ENCODE results near the gene ARRDC4.

The ARRDC4 gene

DNA sequence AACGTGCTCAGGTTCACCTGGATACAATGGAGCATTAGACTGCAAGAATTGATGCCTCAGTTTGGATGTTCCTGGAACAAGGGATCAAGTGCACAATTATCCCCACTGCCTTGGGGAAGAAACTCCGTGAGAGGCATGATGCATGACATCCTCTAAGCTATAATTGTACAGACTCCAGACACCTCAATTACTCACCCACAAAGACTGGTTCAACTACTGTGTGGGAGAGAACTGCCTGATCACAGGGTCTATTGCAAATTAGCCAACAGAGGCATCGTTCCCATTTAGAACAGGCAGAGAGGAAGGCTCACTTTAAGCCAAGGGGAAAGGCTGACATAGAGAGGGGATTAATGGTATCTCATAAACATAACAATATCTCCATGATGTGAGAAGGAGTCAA is 43.5 kb downstream of the ARRDC4 start:
- WGBS, result 54% methylated on average over 2 of the region's 3 CpGs
- no peak overlapping the region for H2BK15ac ChIP-seq (ENCODE audit: low read depth, poor library complexity, severe bottlenecking)
- H3K36me3 ChIP-seq (ENCODE audit: control insufficient read depth in 1 of 2, insufficient read depth in 2 of 2, low read depth in 1 of 2, low read length in 2 of 2), result no peaks in the 10 kb centered on the region
- H2AK5ac ChIP-seq (ENCODE audit: low read length, severe bottlenecking), result no peak overlapping the region
- no peak overlapping the region for H3K23ac ChIP-seq (ENCODE audit: low read length in 2 of 2)
- no peak overlapping the region for H2AFZ ChIP-seq (ENCODE audit: low read depth, low read length)
- H3K27me3 ChIP-seq (ENCODE audit: control insufficient read depth in 1 of 2, insufficient read depth in 1 of 2, low read length in 2 of 2), result no peaks in the 10 kb centered on the region
- H2BK5ac ChIP-seq (ENCODE audit: low read depth, low read length, poor library complexity, severe bottlenecking), result no peak overlapping the region
- no peak for DNase-seq
- H4K91ac ChIP-seq (ENCODE audit: low read length), result no peak overlapping the region
- no peak overlapping the region for H3K18ac ChIP-seq (ENCODE audit: low read depth in 1 of 2, low read length in 2 of 2)
- H3K9ac ChIP-seq (ENCODE audit: low read length), result no peak overlapping the region
- H3K27ac ChIP-seq (ENCODE audit: low read length, poor library complexity, severe bottlenecking), result no peak overlapping the region
- H2BK120ac ChIP-seq (ENCODE audit: low read depth, low read length), result no peak overlapping the region
- no peak overlapping the region for H4K8ac ChIP-seq (ENCODE audit: low read length)
- no peak overlapping the region for H3K4me3 ChIP-seq (ENCODE audit: insufficient read depth in 1 of 2, low read depth in 1 of 2, low read length in 2 of 2)
- no peak overlapping the region for H3K4ac ChIP-seq (ENCODE audit: low read depth in 1 of 2, low read length in 2 of 2)
- no peaks in the 10 kb centered on the region for H3K79me1 ChIP-seq (replicated peaks; ENCODE audit: low read length, poor library complexity, severe bottlenecking)
- no peaks in the 10 kb centered on the region for H3K9me3 ChIP-seq (ENCODE audit: control insufficient read depth, low read length)
- H3K4me2 ChIP-seq (ENCODE audit: low read length, poor library complexity, severe bottlenecking), result no peak overlapping the region
- H3K4me1 ChIP-seq (ENCODE audit: control insufficient read depth, insufficient read depth, low read depth, low read length), result no peaks in the 10 kb centered on the region
- no peak overlapping the region for H3K14ac ChIP-seq (ENCODE audit: low read length in 2 of 2)
- no peak overlapping the region for H2BK12ac ChIP-seq (ENCODE audit: low read length in 2 of 2)

DNA sequence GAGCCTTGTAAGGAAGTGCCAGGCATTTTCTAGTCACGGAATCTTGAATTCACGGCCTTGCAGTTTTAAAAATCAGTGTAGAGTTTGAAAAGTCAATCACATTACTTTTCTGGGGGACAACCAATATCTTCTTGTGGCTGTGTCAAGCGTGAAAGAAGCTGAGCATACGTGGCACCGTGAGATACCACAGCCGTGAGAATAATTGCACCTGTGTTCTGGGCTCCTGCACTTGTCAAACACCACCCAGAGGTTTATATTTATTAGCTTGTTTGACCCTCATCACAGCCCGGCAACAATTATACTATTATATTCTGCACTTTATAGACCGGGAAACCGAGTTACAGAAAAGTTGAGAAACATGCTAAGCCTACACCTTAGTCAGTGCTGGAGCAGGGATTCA is 45.2 kb downstream of the ARRDC4 start:
- no peaks in the 10 kb centered on the region for H3K36me3 ChIP-seq (ENCODE audit: control insufficient read depth in 1 of 2, insufficient read depth in 2 of 2, low read depth in 1 of 2, low read length in 2 of 2)
- H3K18ac ChIP-seq (ENCODE audit: low read depth in 1 of 2, low read length in 2 of 2), result no peak overlapping the region
- H3K4me3 ChIP-seq (ENCODE audit: insufficient read depth in 1 of 2, low read depth in 1 of 2, low read length in 2 of 2), result no peak overlapping the region
- H3K4ac ChIP-seq (ENCODE audit: low read depth in 1 of 2, low read length in 2 of 2), result no peak overlapping the region
- H2BK120ac ChIP-seq (ENCODE audit: low read depth, low read length), result no peak overlapping the region
- no peaks in the 10 kb centered on the region for H3K9me3 ChIP-seq (ENCODE audit: control insufficient read depth, low read length)
- no peak overlapping the region for H3K23ac ChIP-seq (ENCODE audit: low read length in 2 of 2)
- H2BK5ac ChIP-seq (ENCODE audit: low read depth, low read length, poor library complexity, severe bottlenecking), result no peak overlapping the region
- H2BK12ac ChIP-seq (ENCODE audit: low read length in 2 of 2), result no peak overlapping the region
- no peak overlapping the region for H2AK5ac ChIP-seq (ENCODE audit: low read length, severe bottlenecking)
- H2BK15ac ChIP-seq (ENCODE audit: low read depth, poor library complexity, severe bottlenecking), result no peak overlapping the region
- H2AFZ ChIP-seq (ENCODE audit: low read depth, low read length), result no peak overlapping the region
- WGBS, result 66% methylated on average over 8 of the region's 9 CpGs
- H3K14ac ChIP-seq (ENCODE audit: low read length in 2 of 2), result no peak overlapping the region
- H3K79me1 ChIP-seq (replicated peaks; ENCODE audit: low read length, poor library complexity, severe bottlenecking), result no peaks in the 10 kb centered on the region
- H3K4me1 ChIP-seq (ENCODE audit: control insufficient read depth, insufficient read depth, low read depth, low read length), result no peaks in the 10 kb centered on the region
- no peak overlapping the region for H4K91ac ChIP-seq (ENCODE audit: low read length)
- no peak overlapping the region for H3K9ac ChIP-seq (ENCODE audit: low read length)
- no peak overlapping the region for H4K8ac ChIP-seq (ENCODE audit: low read length)
- DNase-seq, result no peak
- no peak overlapping the region for H3K4me2 ChIP-seq (ENCODE audit: low read length, poor library complexity, severe bottlenecking)
- no peaks in the 10 kb centered on the region for H3K27me3 ChIP-seq (ENCODE audit: control insufficient read depth in 1 of 2, insufficient read depth in 1 of 2, low read length in 2 of 2)
- H3K27ac ChIP-seq (ENCODE audit: low read length, poor library complexity, severe bottlenecking), result no peak overlapping the region

GRCh38 chr15:98009169-98009568 is 48.7 kb downstream of the ARRDC4 start:
- WGBS, result 81% methylated on average over 3 of the region's 4 CpGs

DNA sequence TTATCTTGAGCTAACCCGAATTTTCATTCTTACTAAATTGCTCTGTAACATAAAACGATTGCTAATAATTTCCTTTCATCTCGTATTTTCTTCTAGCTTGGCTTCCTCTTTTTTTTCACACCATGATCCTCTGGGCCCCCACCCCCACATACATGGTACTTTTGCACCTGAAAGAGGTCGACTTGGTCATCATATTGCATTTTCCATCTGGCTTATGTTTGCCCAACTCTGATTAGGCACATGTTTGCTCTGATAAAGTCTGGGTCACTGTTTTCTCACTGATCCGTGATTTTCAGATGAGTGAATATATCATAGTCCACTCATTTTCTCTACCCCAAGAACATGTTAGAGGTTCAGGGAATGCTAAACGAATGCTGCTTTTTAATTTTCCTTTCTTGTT is 49.5 kb downstream of the ARRDC4 start:
- no peak overlapping the region for H4K8ac ChIP-seq (ENCODE audit: low read length)
- no peak overlapping the region for H3K27ac ChIP-seq (ENCODE audit: low read length, poor library complexity, severe bottlenecking)
- H3K27me3 ChIP-seq (ENCODE audit: control insufficient read depth in 1 of 2, insufficient read depth in 1 of 2, low read length in 2 of 2), result no peaks in the 10 kb centered on the region
- no peak overlapping the region for H3K4me3 ChIP-seq (ENCODE audit: insufficient read depth in 1 of 2, low read depth in 1 of 2, low read length in 2 of 2)
- H4K91ac ChIP-seq (ENCODE audit: low read length), result no peak overlapping the region
- H3K79me1 ChIP-seq (replicated peaks; ENCODE audit: low read length, poor library complexity, severe bottlenecking), result no peaks in the 10 kb centered on the region
- no peak overlapping the region for H3K14ac ChIP-seq (ENCODE audit: low read length in 2 of 2)
- no peaks in the 10 kb centered on the region for H3K9me3 ChIP-seq (ENCODE audit: control insufficient read depth, low read length)
- H2AK5ac ChIP-seq (ENCODE audit: low read length, severe bottlenecking), result no peak overlapping the region
- H3K9ac ChIP-seq (ENCODE audit: low read length), result no peak overlapping the region
- H3K4me1 ChIP-seq (ENCODE audit: control insufficient read depth, insufficient read depth, low read depth, low read length), result no peaks in the 10 kb centered on the region
- H3K36me3 ChIP-seq (ENCODE audit: control insufficient read depth in 1 of 2, insufficient read depth in 2 of 2, low read depth in 1 of 2, low read length in 2 of 2), result no peaks in the 10 kb centered on the region
- H2AFZ ChIP-seq (ENCODE audit: low read depth, low read length), result no peak overlapping the region
- no peak overlapping the region for H3K18ac ChIP-seq (ENCODE audit: low read depth in 1 of 2, low read length in 2 of 2)
- no peak overlapping the region for H3K4me2 ChIP-seq (ENCODE audit: low read length, poor library complexity, severe bottlenecking)
- no peak overlapping the region for H2BK12ac ChIP-seq (ENCODE audit: low read length in 2 of 2)
- H3K4ac ChIP-seq (ENCODE audit: low read depth in 1 of 2, low read length in 2 of 2), result no peak overlapping the region
- H3K23ac ChIP-seq (ENCODE audit: low read length in 2 of 2), result no peak overlapping the region
- H2BK5ac ChIP-seq (ENCODE audit: low read depth, low read length, poor library complexity, severe bottlenecking), result no peak overlapping the region
- no peak overlapping the region for H2BK120ac ChIP-seq (ENCODE audit: low read depth, low read length)
- H2BK15ac ChIP-seq (ENCODE audit: low read depth, poor library complexity, severe bottlenecking), result no peak overlapping the region
- no peak for DNase-seq
- 55% methylated on average over 5 of the region's 6 CpGs for WGBS

More at GRCh38 chr15:98009169-98009568, 48.7 kb downstream of the ARRDC4 start:
- no peaks in the 10 kb centered on the region for H3K9me3 ChIP-seq (ENCODE audit: control insufficient read depth, low read length)
- no peaks in the 10 kb centered on the region for H3K79me1 ChIP-seq (replicated peaks; ENCODE audit: low read length, poor library complexity, severe bottlenecking)
- no peak overlapping the region for H2AFZ ChIP-seq (ENCODE audit: low read depth, low read length)
- H3K36me3 ChIP-seq (ENCODE audit: control insufficient read depth in 1 of 2, insufficient read depth in 2 of 2, low read depth in 1 of 2, low read length in 2 of 2), result no peaks in the 10 kb centered on the region
- no peaks in the 10 kb centered on the region for H3K27me3 ChIP-seq (ENCODE audit: control insufficient read depth in 1 of 2, insufficient read depth in 1 of 2, low read length in 2 of 2)
- no peak overlapping the region for H4K8ac ChIP-seq (ENCODE audit: low read length)
- H3K4me3 ChIP-seq (ENCODE audit: insufficient read depth in 1 of 2, low read depth in 1 of 2, low read length in 2 of 2), result no peak overlapping the region
- H4K91ac ChIP-seq (ENCODE audit: low read length), result no peak overlapping the region
- H2BK5ac ChIP-seq (ENCODE audit: low read depth, low read length, poor library complexity, severe bottlenecking), result no peak overlapping the region
- no peak overlapping the region for H3K9ac ChIP-seq (ENCODE audit: low read length)
- H3K4me1 ChIP-seq (ENCODE audit: control insufficient read depth, insufficient read depth, low read depth, low read length), result no peaks in the 10 kb centered on the region
- H2AK5ac ChIP-seq (ENCODE audit: low read length, severe bottlenecking), result no peak overlapping the region
- no peak for DNase-seq
- H3K23ac ChIP-seq (ENCODE audit: low read length in 2 of 2), result no peak overlapping the region
- no peak overlapping the region for H3K18ac ChIP-seq (ENCODE audit: low read depth in 1 of 2, low read length in 2 of 2)
- H3K4ac ChIP-seq (ENCODE audit: low read depth in 1 of 2, low read length in 2 of 2), result no peak overlapping the region
- H3K14ac ChIP-seq (ENCODE audit: low read length in 2 of 2), result no peak overlapping the region
- H3K27ac ChIP-seq (ENCODE audit: low read length, poor library complexity, severe bottlenecking), result no peak overlapping the region
- H3K4me2 ChIP-seq (ENCODE audit: low read length, poor library complexity, severe bottlenecking), result no peak overlapping the region
- no peak overlapping the region for H2BK15ac ChIP-seq (ENCODE audit: low read depth, poor library complexity, severe bottlenecking)
- no peak overlapping the region for H2BK12ac ChIP-seq (ENCODE audit: low read length in 2 of 2)
- no peak overlapping the region for H2BK120ac ChIP-seq (ENCODE audit: low read depth, low read length)

All from mesenchymal stem cell (in vitro differentiated cells and primary cell).